GM19193 (cell line): ENCODE measurements around the gene VPS18.

Source experiments
- POLR2A ChIP-seq: IDR thresholded peaks from 4 replicates; pipeline ENCODE4 v1.6.1; 2011; ENCODE audit not compliant: insufficient read depth, insufficient read length; ENCODE audit errors: extremely low read depth

VPS18 gene

GRCh38 chr15:40922608-40923005, 28.4 kb downstream of the VPS18 start:
- TF ChIP-seq POLR2A = no peak

GRCh38 chr15:40923551-40923950, 29.3 kb downstream of the VPS18 start:
- TF ChIP-seq POLR2A = no peak

GRCh38 chr15:40925495-40925862, 31.2 kb downstream of the VPS18 start:
- TF ChIP-seq POLR2A = no peak

GRCh38 chr15:40925863-40926658, 31.8 kb downstream of the VPS18 start:
- TF ChIP-seq POLR2A = no peak

- TF ChIP-seq POLR2A = no peak
Observed at GRCh38 chr15:40926659-40927494, 32.6 kb downstream of the VPS18 start.

GRCh38 chr15:40927495-40927872, 33.2 kb downstream of the VPS18 start:
- no peak for TF ChIP-seq POLR2A

GRCh38 chr15:40927873-40928806, 33.9 kb downstream of the VPS18 start:
- TF ChIP-seq POLR2A = no peak

GRCh38 chr15:40928821-40929659, 34.8 kb downstream of the VPS18 start, which contains the start of gene DLL4:
Gene DLL4, plus strand, starts transcription at chr15:40929340. Its CDS starts 329 bp downstream, at chr15:40929669.
- TF ChIP-seq POLR2A = peak; percentile 61

GRCh38 chr15:40929660-40930429, 35.6 kb downstream of the VPS18 start:
- no peak for TF ChIP-seq POLR2A

- TF ChIP-seq POLR2A = no peak
Observed at GRCh38 chr15:40930430-40931299, 36.4 kb downstream of the VPS18 start.

GRCh38 chr15:40931300-40932142, 37.3 kb downstream of the VPS18 start:
- TF ChIP-seq POLR2A = no peak
